Vagina (tissue), 2 donors: ENCODE measurements around the gene OPRL1.

ENCODE experiments used
- CTCF ChIP-seq, 3 experiments: fragments of 450-650 bp in 2 of 3; fragments of 200-600 bp in 1 of 3; sonication (generic) in 1 of 3; IDR thresholded peaks; one replicate each; pipeline ENCODE4 v1.5.1; 2017 to 2019; ENCODE audit warnings: antibody characterized with exemption in 3 of 3, mild to moderate bottlenecking in 2 of 3, moderate library complexity in 2 of 3
- POLR2A ChIP-seq, 2 donors: fragments of 450-650 bp; IDR thresholded peaks; one replicate each; pipeline ENCODE4 v1.6.1; 2017; ENCODE audit warnings: antibody characterized with exemption in 2 of 2, mild to moderate bottlenecking in 2 of 2, moderate library complexity in 2 of 2
- POLR2AphosphoS5 ChIP-seq, 2 donors: sonication (generic); formaldehyde crosslinking; IDR thresholded peaks; one replicate each; pipeline ENCODE4 v1.9.0; 2017; ENCODE audit warnings: antibody characterized with exemption in 2 of 2, mild to moderate bottlenecking in 2 of 2, low read depth in 1 of 2; ENCODE audit not compliant: insufficient read depth in 1 of 2

DNA sequence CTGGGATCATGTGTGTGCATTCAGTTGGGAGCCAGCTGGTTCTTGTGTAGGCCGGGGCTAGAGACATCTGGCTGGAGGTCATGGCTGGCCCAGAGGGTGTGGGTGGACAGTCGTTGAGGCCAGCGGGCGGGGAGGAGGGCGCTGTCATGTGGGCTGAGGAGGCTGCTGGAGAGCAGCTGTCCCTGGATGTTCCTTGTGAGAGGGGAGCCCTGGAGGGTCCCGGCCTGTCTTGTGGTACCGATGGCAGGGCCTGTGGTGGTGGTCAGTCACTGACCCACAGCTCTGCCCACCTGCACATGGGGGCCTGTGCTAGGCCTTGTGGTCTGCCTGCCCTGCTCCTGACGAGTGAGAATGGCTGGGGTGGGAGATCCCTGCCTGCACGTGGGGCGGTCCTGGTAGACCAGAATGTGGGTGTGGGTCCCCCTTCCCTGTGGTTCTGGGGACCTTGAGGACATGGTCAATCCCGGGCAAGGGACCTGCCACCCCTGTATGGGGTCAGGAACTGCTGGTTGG, 45.8 kb upstream of the OPRL1 start:
- TF ChIP-seq CTCF (IDR thresholded peaks at IDR 0.05), result no peak
- TF ChIP-seq POLR2A (IDR thresholded peaks at IDR 0.05), result no peak
- no peak for TF ChIP-seq POLR2AphosphoS5 (IDR thresholded peaks at IDR 0.05; ENCODE audit: insufficient read depth in 1 of 2, low read depth in 1 of 2)
